ENCODE data around the gene CELF2.
"Not testable (repeated sequence)": the region's sequence is repeated elsewhere in the genome, so short reads cannot be mapped to it uniquely, and the experiment has no call there.

Gene CELF2

DNA sequence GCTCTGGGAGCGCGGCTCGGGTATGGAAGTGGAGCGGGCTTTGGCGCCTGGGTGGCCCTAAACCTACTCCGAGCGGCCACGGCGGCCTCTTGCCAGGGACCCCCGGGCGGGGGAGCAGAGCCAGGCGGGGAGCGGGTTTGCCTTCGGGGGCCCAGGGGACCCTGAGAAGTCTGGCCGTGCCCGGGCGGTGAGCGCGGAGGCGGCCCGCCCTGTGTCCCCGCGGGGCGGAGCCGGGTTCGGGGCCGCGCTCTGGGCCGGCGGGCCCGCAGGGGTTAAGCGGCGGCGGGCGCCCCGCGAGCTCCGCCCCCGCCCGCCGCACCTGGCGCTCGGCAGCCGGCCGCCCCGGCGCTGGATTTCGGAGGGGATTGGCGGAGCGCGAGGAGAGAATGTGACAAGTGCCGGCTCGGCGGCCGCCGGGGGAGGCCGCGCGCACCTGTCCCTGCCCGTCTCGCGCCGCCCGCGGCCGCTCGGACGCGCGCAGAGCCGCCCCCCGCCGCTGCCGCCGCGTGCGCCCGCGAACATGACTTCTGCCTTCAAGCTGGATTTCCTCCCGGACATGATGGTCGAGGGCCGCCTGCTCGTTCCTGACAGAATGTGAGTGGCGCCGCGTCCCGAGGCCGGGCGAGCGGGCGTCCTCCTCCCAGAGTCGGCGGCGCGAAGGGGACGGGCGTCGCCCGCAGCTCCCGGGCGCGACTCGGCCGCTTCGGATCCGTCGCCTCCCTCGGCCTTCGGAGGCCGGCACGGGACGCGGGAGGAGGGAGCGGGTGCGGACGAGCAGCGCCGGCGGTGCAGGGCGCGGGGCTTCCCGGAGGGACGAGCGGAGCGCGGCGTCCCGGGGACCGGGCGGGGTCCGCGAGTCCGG lies at the start of gene CELF2:
Gene CELF2, plus strand, starts transcription at position 303 of the 862 bp plus-strand sequence. Its CDS starts 218 bp downstream, at position 521.
- DNase-seq (ENCODE audit: low spot score), result peak; percentile 30

DNA sequence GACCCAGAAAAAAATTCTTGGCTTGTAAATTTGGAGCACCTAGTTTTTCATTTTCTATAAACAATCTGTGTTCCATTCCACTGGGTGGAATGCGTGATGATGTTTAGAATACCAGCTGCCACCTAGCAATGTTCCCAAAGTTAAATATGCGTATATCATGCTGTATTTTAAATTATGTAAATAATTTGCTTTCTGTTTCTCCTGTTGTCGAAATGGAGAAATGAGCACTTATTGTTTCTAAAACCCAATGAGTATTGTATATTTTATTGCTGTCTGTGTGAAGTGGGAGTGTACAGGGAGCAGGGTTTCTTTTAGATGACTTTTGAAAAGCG lies 49.4 kb upstream of the CELF2 start:
- DNase-seq (ENCODE audit: low spot score), result no peak

DNA sequence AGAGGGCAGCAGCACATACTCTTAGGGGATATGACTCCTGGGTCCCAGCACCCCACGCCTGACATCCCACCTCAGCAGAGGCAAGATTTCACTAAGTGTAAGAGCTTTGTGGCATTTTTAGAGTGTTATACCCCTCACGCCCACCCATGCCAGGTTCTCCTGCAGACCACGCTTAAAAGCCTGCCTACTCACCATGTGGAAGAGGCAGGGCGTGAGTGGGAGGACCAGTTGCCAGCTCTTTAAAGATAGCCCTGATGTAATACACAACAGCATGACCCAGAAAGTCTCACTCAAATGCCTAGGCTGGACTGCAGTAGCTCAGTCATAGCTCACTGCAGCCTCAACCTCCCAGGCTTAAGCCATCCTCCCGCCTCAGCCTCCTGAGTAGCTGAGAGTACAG lies 44.4 kb upstream of the CELF2 start:
- DNase-seq (ENCODE audit: low spot score), result no peak

DNA sequence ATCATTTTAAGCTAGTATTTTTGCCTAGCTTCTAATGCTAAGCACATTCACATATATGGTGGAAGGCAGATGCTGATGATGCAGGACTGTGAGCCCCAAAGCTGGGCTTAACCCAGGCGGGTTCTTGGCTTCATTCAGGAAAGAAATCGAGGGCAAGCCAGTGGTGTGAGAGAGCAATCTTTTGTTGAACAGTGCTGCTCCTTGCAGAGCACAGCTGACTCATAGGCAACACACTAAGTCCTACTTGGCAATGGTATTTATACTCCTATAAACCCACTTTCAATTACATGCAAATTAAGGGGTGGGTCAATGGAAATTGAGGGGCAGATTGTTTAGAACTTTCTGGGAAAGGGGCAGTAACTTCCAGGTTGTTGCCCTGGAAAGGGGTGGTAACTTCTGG lies 42.0 kb upstream of the CELF2 start:
- no peak for DNase-seq (ENCODE audit: low spot score)

DNA sequence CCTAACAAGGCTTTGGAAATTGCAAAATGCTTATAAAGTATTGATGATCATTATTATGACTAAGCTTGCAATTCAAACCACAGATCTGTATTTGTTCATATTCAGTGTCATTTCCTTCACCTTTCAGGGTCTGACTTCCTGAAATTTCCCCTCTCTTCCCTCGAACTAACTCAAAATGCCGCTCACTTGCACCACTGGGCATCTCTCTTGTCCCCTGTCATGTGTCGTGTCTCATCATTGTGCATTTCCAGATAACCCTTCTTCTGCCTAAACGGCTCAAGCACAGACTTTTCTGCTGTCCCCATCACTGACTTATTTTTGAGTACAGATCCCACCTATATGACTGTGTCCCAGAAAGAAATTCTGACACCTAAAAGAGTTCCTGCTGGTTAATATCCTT lies 41.0 kb upstream of the CELF2 start:
- DNase-seq (ENCODE audit: low spot score), result no peak

- no peak for DNase-seq (ENCODE audit: low spot score)
Measured at GRCh38 chr10:10977226-10977956, 40.3 kb upstream of the CELF2 start.

DNA sequence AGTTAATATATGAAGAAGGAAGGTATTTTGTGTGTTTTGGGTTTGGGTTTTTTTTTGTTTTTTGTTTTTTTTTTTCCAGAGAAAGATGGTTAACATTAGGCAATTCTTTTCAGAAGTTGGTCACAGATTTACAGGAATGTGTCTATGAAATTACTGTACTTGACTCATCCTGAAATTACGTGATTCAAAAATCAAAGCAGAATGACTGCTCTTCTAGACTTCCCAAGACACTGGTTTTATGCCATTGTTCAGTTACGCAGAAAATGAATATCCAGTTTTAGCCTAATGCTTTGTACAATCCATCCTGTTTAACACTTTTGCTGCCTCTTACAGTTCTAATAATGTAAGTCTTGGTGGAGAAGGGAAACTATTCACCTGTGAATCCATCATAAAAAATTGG lies 39.7 kb upstream of the CELF2 start:
- DNase-seq (ENCODE audit: low spot score), result no peak

- DNase-seq (ENCODE audit: low spot score), result no peak
Measured at GRCh38 chr10:10985361-10985760, 32.3 kb upstream of the CELF2 start.

DNA sequence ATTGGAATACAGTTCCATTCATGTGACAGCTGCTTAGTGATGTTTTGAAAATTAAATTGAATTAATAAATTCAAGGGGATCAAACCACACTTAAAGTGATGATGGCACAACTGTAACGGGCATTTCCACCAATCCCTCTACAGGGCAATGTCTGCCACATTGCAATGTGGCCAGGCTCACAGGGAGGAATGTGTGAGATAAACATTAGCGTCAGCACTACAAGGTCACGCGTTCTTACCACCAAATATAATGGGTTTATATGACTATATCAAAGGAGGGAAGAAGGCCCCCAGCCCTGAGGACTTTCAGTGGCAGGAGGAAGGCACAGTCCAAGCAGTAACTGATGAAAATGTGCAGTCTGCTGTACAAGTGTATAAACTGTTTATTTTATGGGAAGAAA lies 31.1 kb upstream of the CELF2 start:
- DNase-seq (ENCODE audit: low spot score), result no peak

DNA sequence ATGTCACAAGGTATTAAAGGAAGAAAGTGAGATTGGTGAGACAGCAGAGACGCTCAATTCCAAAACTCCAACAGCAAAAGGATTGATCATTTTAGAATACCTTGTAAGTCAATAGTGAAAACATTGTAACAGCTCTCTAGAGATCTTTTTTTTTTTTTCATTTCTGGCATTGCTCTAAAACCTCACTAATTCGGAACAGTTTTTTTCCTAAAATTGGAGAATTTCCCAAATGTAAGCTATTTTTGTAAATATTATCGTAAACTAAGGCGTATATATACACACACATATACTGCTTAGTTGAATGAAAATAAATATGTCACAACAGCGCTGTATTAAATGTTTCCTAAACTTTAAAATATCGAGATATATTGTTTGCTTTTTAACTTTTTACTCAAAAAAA lies 30.6 kb upstream of the CELF2 start:
- DNase-seq (ENCODE audit: low spot score), result no peak

GRCh38 chr10:10989669-10990068 lies 28.0 kb upstream of the CELF2 start:
- no peak for DNase-seq (ENCODE audit: low spot score)

DNA sequence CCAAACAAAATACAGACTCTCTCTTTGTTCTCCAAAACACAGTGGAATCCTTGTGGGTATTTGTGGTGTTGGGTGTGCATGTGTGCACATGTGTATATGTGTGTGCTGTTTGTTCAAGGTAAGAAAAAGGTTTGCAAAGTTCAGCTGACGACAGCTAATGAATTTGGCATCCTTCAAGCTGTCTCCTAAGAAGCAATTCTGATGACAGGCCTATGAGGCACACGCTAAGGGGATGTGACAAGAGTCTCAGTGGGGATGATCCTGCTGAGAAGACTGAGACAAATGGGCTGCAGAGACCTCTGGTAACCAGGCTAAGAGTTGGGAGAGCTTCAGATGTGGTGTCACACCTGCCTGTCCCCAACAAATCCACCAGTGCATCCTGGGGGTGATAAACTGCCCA lies 26.5 kb upstream of the CELF2 start:
- DNase-seq (ENCODE audit: low spot score), result no peak

- DNase-seq (ENCODE audit: low spot score), result no peak
Measured at GRCh38 chr10:10992072-10992471, 25.6 kb upstream of the CELF2 start.

- no peak for DNase-seq (ENCODE audit: low spot score)
Measured at GRCh38 chr10:10992961-10993714, 24.5 kb upstream of the CELF2 start.

GRCh38 chr10:10993785-10994184 lies 23.9 kb upstream of the CELF2 start:
- no peak for DNase-seq (ENCODE audit: low spot score)

GRCh38 chr10:10994360-10994759 lies 23.3 kb upstream of the CELF2 start:
- no peak for DNase-seq (ENCODE audit: low spot score)

- DNase-seq (ENCODE audit: low spot score), result no peak
Measured at GRCh38 chr10:10995120-10995519, 22.6 kb upstream of the CELF2 start.

DNA sequence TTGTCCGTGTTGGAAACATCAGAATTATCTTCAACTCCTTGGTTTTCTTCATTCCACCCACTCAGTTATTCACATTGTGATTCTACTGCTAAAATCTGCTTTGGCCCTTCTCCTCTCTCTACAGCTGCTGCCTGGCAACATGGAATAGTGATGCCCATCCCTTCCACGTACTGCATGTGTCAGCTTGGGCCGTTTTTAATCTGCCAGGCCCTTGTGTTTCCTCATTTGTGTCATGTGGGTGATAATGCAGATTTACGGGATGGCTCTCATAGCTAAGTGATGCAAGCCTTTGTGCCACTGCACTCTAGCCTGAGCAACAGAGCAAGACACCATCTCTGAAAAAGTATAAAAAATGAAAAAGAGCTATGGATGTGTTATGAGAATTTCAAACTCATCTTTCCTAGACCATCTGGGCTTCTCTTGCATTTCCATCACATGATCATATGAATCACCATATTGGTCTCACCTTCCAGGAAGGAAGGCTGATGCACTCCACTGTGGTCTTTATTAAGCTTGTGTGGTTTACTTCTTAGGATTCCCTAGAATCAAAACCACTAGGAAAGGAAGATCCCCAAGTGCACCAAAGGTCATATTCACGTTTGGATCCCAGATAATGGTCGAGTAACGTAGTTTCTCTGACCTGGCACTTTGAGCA lies 20.6 kb upstream of the CELF2 start:
- no peak for DNase-seq (ENCODE audit: low spot score)

GRCh38 chr10:10999501-10999900 lies 18.2 kb upstream of the CELF2 start:
- not testable (repeated sequence) for DNase-seq (ENCODE audit: low spot score)

GRCh38 chr10:11002485-11002884 lies 15.2 kb upstream of the CELF2 start:
- DNase-seq (ENCODE audit: low spot score), result no peak

DNA sequence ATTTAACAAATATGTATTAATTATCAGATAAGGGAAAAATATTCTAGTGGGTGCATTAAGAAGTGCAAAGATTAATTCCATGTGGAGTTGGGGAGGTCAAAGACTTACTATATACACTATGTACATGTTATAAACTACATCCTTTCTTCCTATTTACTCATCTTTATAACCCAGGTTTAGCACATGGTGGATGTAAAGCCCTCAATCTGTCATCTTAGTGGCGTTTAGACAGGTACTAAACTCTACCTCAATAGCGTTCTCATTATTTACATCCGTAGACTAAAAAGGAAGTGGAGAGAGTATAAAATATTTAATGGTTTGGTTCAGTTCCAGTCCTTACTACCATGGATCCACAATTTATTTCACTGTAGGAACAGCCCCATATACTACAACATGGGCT lies 14.8 kb upstream of the CELF2 start:
- DNase-seq (ENCODE audit: low spot score), result no peak

- DNase-seq (ENCODE audit: low spot score), result no peak
Measured at GRCh38 chr10:11003679-11004078, 14.0 kb upstream of the CELF2 start.

Measured in CD4-positive, alpha-beta T cell treated with Interleukin-15 for 4 hours (primary cell).